Lung (tissue), 12 donors: Measurements from ENCODE around the gene ATP11A. TPM values are rescaled to one million over a fixed set of nuclear protein-coding genes. Genes with fewer than 3 reads are reported as not detected.
A peak's percentile ranks its signal among the peaks of the same experiment; 100 is the strongest.

Source experiments
- ATAC-seq: fragments of 200-7000 bp; cut with Tn5 transposase; one replicate; pipeline ENCODE4 v1.9.1; 2020; ENCODE audit warnings: moderate number of reproducible peaks; ENCODE audit not compliant: insufficient read depth, low FRiP score
- DNase-seq, 3 donors: peaks; one replicate each; pipeline ENCODE4 v3.0.0-alpha.2; 2013 to 2017
- H3K27ac ChIP-seq, 2 donors: one replicate each; pipeline ENCODE4 v1.5.1; 2013; ENCODE audit warnings: mild to moderate bottlenecking in 2 of 2, moderate library complexity in 2 of 2, control low read depth in 1 of 2, inconsistent platforms in 1 of 2, low read depth in 1 of 2, low read length in 1 of 2
- H3K27me3 ChIP-seq, 3 donors: one replicate each; pipeline ENCODE4 v1.5.1; 2013; ENCODE audit warnings: low read length in 2 of 3; ENCODE audit not compliant: control insufficient read depth in 3 of 3, insufficient read depth in 3 of 3
- H3K36me3 ChIP-seq, 4 donors: one replicate each; pipeline ENCODE4 v1.5.1; 2013; ENCODE audit warnings: low read length in 4 of 4, mild to moderate bottlenecking in 1 of 4, moderate library complexity in 1 of 4; ENCODE audit not compliant: control insufficient read depth in 4 of 4, insufficient read depth in 4 of 4
- H3K4me1 ChIP-seq, 5 donors: one replicate each; pipeline ENCODE4 v1.5.1; 2013; ENCODE audit warnings: low read length in 5 of 5, mild to moderate bottlenecking in 2 of 5, moderate library complexity in 1 of 5; ENCODE audit not compliant: control insufficient read depth in 5 of 5, insufficient read depth in 5 of 5
- H3K4me3 ChIP-seq: one replicate; pipeline ENCODE4 v1.5.1; 2013; ENCODE audit warnings: mild to moderate bottlenecking, control low read depth, moderate library complexity
- H3K9ac ChIP-seq, 2 donors: one replicate each; pipeline ENCODE4 v1.5.1; 2013; ENCODE audit warnings: low read length in 2 of 2, control low read depth in 1 of 2; ENCODE audit not compliant: insufficient read depth in 1 of 2
- H3K9me3 ChIP-seq, 4 donors: one replicate each; pipeline ENCODE4 v1.5.1; 2013; ENCODE audit warnings: low read length in 3 of 4, mild to moderate bottlenecking in 1 of 4, moderate library complexity in 1 of 4; ENCODE audit not compliant: control insufficient read depth in 4 of 4, insufficient read depth in 3 of 4
- CTCF ChIP-seq: IDR thresholded peaks from 2 replicates; pipeline ENCODE4 v1.5.1; 2012; ENCODE audit warnings: mild to moderate bottlenecking; ENCODE audit errors: control extremely low read depth, extremely low read depth
- WGBS, 2 donors: extraction: QIAGEN DNeasy Blood & Tissue Kit; methylation state at CpG; one replicate each; pipeline ENCODE4 v1.1.7; 2013; 5-methylcytosine and 5-hydroxymethylcytosine counted together
- polyA plus RNA-seq, 2 donors: library from polyadenylated mRNA; stranded (reverse); fragments of 200-250 nt; gene quantifications; one replicate each; pipeline ENCODE4 v1.2.1, GENCODE V29; 2013
- total RNA-seq, 2 donors: library from RNA; depleted of rRNA in 1 of 2; stranded (reverse); fragments of >200 nt in 1 of 2; gene quantifications; one replicate each; pipeline ENCODE4 v1.2.1, GENCODE V29; 2014 to 2021
- donor health status: control.
- donor health status: control.
- donor health status: Bipolar disorder and iron deficiency.
- donor health status: healthy.
- donor health status: DM: yes; HTN: yes; CAD: no.

Gene ATP11A
- total and polyA plus RNA-seq, 4 donors, result 46.3 to 317 (median 162) TPM

GRCh38 chr13:112826565-112826964, 136.7 kb downstream of the ATP11A start:
- ATAC-seq, result no peak
- H3K9ac ChIP-seq, result no peak overlapping the region
- no peak for DNase-seq
- no peak overlapping the region for H3K4me3 ChIP-seq
- no peaks in the 10 kb centered on the region for H3K27me3 ChIP-seq
- peaks cover 0 to 6% (median 0%) of the 10 kb centered on the region in 5 donors for H3K4me1 ChIP-seq
- TF ChIP-seq CTCF, result no peak
- no peaks in the 10 kb centered on the region for H3K9me3 ChIP-seq
- peaks cover 17 to 43% (median 24%) of the 10 kb centered on the region in 4 donors for H3K36me3 ChIP-seq
- H3K27ac ChIP-seq, result no peak overlapping the region
- whole genome bisulfite sequencing, 2 donors, result 95% methylated on average over 14 of the region's 14 CpGs

- Histone ChIP-seq H3K9ac (no peak overlapping the region), H3K4me1 (peaks cover 0 to 6% (median 0%) of the 10 kb centered on the region in 5 donors), H3K4me3 (no peak overlapping the region), H3K27ac (no peak overlapping the region), H3K9me3 (peaks cover 0 to 3% (median 0%) of the 10 kb centered on the region in 4 donors), H3K27me3 (no peaks in the 10 kb centered on the region), H3K36me3 (peaks cover 26 to 49% (median 33%) of the 10 kb centered on the region in 4 donors)
- ATAC-seq, result no peak
- peak in 1 of 3 donors; percentile 22 for DNase-seq
- WGBS, 2 donors, result 81 to 87% methylated on average over 19 of the region's 19 CpGs
- TF ChIP-seq CTCF, result no peak
Observed at GRCh38 chr13:112828082-112828699, 138.4 kb downstream of the ATP11A start.

GRCh38 chr13:112828756-112829155, 138.9 kb downstream of the ATP11A start:
- Histone ChIP-seq H3K9me3 (peaks cover 0 to 3% (median 0%) of the 10 kb centered on the region in 4 donors), H3K4me3 (no peak overlapping the region), H3K36me3 (peaks cover 26 to 55% (median 31%) of the 10 kb centered on the region in 4 donors), H3K27ac (no peak overlapping the region), H3K4me1 (peaks cover 0 to 6% (median 0%) of the 10 kb centered on the region in 5 donors), H3K27me3 (no peaks in the 10 kb centered on the region), H3K9ac (no peak overlapping the region)
- DNase-seq (no peak), ATAC-seq (no peak)
- TF ChIP-seq CTCF, result no peak
- 95 to 96% methylated on average over 15 of the region's 15 CpGs for WGBS, 2 donors
